ENCODE measurements around the gene SRSF10.
"Not testable (repeated sequence)": the region's sequence is repeated elsewhere in the genome, so short reads cannot be mapped to it uniquely, and the experiment has no call there.

The SRSF10 gene

DNA sequence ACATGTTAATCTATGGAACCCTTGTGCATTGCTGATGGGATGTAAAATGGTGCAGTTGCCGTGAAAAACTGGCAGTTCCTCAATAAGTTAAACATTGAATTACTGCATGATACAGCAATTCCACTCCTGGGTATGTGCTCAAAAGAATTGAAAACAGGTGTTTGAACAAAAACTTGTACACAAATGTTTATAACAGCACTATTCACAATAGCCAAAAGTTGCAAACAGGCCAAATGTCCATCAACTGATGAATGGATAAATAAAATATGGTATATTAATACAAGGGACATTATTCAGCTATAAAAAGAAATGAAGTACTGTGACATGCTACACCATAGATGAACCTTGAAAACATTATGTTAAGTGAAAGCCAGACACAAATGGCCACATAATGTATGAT, 17.7 kb upstream of the SRSF10 start:
- no peak for ATAC-seq
- TF ChIP-seq, protein P1, sequence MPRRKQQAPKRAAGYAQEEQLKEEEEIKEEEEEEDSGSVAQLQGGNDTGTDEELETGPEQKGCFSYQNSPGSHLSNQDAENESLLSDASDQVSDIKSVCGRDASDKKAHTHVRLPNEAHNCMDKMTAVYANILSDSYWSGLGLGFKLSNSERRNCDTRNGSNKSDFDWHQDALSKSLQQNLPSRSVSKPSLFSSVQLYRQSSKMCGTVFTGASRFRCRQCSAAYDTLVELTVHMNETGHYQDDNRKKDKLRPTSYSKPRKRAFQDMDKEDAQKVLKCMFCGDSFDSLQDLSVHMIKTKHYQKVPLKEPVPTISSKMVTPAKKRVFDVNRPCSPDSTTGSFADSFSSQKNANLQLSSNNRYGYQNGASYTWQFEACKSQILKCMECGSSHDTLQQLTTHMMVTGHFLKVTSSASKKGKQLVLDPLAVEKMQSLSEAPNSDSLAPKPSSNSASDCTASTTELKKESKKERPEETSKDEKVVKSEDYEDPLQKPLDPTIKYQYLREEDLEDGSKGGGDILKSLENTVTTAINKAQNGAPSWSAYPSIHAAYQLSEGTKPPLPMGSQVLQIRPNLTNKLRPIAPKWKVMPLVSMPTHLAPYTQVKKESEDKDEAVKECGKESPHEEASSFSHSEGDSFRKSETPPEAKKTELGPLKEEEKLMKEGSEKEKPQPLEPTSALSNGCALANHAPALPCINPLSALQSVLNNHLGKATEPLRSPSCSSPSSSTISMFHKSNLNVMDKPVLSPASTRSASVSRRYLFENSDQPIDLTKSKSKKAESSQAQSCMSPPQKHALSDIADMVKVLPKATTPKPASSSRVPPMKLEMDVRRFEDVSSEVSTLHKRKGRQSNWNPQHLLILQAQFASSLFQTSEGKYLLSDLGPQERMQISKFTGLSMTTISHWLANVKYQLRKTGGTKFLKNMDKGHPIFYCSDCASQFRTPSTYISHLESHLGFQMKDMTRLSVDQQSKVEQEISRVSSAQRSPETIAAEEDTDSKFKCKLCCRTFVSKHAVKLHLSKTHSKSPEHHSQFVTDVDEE (CRISPR knock-in tag; IDR thresholded peaks at IDR 0.05), result no peak

DNA sequence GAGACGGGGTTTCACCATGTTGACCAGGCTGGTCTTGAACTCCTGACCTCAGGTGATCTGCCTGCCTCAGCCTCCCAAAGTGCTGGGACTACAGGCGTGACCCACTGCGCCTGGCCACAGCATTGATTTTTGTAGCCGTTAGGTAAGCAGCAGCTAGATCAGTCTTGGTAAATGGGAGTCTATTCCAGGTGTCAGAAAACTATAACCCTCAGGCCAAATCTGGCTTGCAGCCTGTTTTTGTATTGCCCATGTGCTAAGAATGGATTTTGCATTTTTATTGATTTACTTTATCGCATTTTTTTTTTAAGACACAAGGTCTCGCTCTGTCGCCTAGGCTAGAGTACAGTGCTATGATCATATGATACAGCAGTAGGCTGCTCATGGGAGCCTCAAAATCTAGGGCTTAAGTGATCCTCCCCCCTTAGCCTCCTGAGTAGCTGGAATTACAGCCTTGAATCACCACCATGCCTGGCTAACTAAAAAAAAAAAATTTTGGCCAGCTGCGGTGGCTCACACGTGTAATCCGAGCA, 16.6 kb upstream of the SRSF10 start:
- no peak for ATAC-seq
- TF ChIP-seq PPARA (CRISPR knock-in tag; IDR thresholded peaks at IDR 0.05; ENCODE audit: borderline replicate concordance), result no peak
- TF ChIP-seq ESRRG (CRISPR knock-in tag; IDR thresholded peaks at IDR 0.05), result no peak
- TF ChIP-seq ZNF8 (CRISPR knock-in tag; IDR thresholded peaks at IDR 0.05), result no peak
- TF ChIP-seq SNAI2 (CRISPR knock-in tag; IDR thresholded peaks at IDR 0.05), result no peak
- TF ChIP-seq BACH2 (CRISPR knock-in tag; IDR thresholded peaks at IDR 0.05; ENCODE audit: borderline replicate concordance), result no peak
- TF ChIP-seq ZFP3 (CRISPR knock-in tag; IDR thresholded peaks at IDR 0.05), result no peak

DNA sequence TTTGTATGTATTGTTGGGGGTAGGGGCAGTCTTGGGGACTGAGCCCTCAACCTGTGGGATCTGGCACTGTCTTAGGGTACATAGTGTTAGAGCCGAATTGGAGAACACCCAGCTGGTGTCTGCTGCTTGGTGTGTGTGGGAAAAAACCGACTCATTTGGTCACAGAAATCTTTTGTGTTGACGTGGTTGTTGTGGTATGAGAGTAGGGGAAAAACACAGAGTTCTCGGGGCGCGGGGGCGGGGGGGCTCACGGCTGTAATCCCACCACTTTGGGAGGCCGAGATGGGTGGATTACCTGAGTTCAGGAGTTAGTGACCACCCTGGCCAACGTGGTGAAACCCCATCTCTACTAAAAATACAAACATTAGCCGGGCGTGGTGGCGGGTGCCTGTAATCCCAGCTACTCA, 15.3 kb upstream of the SRSF10 start:
- TF ChIP-seq, protein P2, sequence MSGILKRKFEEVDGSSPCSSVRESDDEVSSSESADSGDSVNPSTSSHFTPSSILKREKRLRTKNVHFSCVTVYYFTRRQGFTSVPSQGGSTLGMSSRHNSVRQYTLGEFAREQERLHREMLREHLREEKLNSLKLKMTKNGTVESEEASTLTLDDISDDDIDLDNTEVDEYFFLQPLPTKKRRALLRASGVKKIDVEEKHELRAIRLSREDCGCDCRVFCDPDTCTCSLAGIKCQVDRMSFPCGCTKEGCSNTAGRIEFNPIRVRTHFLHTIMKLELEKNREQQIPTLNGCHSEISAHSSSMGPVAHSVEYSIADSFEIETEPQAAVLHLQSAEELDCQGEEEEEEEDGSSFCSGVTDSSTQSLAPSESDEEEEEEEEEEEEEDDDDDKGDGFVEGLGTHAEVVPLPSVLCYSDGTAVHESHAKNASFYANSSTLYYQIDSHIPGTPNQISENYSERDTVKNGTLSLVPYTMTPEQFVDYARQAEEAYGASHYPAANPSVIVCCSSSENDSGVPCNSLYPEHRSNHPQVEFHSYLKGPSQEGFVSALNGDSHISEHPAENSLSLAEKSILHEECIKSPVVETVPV (CRISPR knock-in tag; IDR thresholded peaks at IDR 0.05), result no peak
- TF ChIP-seq OSR1 (CRISPR knock-in tag; IDR thresholded peaks at IDR 0.05) (no peak), ZNF565 (CRISPR knock-in tag; conservative IDR thresholded peaks at IDR 0.05; ENCODE audit: low read depth) (no peak), ZC3H10 (CRISPR knock-in tag; IDR thresholded peaks at IDR 0.05) (no peak), SNAI2 (CRISPR knock-in tag; IDR thresholded peaks at IDR 0.05) (no peak), ESRRG (CRISPR knock-in tag; IDR thresholded peaks at IDR 0.05) (no peak)
- TF ChIP-seq, protein P3, sequence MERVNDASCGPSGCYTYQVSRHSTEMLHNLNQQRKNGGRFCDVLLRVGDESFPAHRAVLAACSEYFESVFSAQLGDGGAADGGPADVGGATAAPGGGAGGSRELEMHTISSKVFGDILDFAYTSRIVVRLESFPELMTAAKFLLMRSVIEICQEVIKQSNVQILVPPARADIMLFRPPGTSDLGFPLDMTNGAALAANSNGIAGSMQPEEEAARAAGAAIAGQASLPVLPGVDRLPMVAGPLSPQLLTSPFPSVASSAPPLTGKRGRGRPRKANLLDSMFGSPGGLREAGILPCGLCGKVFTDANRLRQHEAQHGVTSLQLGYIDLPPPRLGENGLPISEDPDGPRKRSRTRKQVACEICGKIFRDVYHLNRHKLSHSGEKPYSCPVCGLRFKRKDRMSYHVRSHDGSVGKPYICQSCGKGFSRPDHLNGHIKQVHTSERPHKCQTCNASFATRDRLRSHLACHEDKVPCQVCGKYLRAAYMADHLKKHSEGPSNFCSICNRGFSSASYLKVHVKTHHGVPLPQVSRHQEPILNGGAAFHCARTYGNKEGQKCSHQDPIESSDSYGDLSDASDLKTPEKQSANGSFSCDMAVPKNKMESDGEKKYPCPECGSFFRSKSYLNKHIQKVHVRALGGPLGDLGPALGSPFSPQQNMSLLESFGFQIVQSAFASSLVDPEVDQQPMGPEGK (CRISPR knock-in tag; IDR thresholded peaks at IDR 0.05; ENCODE audit: borderline replicate concordance), result no peak
- TF ChIP-seq, protein P4, sequence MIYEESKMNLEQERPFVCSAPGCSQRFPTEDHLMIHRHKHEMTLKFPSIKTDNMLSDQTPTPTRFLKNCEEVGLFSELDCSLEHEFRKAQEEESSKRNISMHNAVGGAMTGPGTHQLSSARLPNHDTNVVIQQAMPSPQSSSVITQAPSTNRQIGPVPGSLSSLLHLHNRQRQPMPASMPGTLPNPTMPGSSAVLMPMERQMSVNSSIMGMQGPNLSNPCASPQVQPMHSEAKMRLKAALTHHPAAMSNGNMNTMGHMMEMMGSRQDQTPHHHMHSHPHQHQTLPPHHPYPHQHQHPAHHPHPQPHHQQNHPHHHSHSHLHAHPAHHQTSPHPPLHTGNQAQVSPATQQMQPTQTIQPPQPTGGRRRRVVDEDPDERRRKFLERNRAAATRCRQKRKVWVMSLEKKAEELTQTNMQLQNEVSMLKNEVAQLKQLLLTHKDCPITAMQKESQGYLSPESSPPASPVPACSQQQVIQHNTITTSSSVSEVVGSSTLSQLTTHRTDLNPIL (CRISPR knock-in tag; IDR thresholded peaks at IDR 0.05; ENCODE audit: low read depth), result no peak
- no peak for ATAC-seq

DNA sequence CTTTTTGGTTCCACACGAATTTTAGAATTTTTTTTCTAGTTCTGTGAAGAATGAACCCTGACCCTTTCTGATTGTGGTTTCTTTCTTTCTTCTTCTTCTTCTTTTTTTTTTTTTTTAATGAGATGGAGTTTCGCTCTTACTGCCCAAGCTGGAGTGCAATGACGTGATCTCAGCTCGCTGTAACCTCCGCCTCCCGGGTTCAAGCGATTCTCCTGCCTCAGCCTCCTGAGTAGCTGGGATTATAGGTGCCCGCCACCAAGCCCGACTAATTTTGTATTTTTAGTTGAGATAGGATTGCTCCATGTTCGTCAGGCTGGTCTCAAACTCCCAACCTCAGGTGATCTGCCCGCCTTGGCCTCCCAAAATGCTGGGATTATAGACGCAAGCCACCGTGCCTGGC, 11.9 kb upstream of the SRSF10 start:
- ATAC-seq, result not testable (repeated sequence)

DNA sequence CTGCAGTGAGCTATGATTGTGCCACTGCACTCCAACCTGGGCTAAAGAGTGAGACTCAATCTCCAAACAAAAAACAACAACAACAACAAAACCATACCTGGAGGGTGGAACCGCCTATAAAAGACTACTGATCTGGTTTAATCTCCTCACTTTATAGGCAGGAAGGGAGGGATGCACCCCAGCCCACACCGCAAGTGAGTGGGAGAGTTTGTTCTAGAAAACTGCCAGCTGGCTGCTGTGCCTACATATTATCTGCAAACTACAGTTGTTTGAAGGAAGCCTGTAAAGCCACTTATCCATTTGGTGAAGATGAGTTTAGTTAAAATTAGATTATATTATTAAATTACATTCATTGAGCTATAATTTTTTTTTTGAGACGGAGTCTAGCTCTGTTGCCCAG, 9.1 kb upstream of the SRSF10 start:
- no peak for ATAC-seq
- TF ChIP-seq ZFP30 (CRISPR knock-in tag; IDR thresholded peaks at IDR 0.05), result no peak
- no peak for TF ChIP-seq ESRRG (CRISPR knock-in tag; IDR thresholded peaks at IDR 0.05)
- TF ChIP-seq CSDC2 (CRISPR knock-in tag; IDR thresholded peaks at IDR 0.05), result no peak
- TF ChIP-seq TCF4 (CRISPR knock-in tag; IDR thresholded peaks at IDR 0.05; ENCODE audit: borderline replicate concordance), result no peak
- no peak for TF ChIP-seq BACH2 (CRISPR knock-in tag; IDR thresholded peaks at IDR 0.05; ENCODE audit: borderline replicate concordance)
- no peak for TF ChIP-seq ARNTL (CRISPR knock-in tag; IDR thresholded peaks at IDR 0.05; ENCODE audit: borderline replicate concordance, low read depth)
- no peak for TF ChIP-seq ZNF70 (CRISPR knock-in tag; IDR thresholded peaks at IDR 0.05)
- no peak for TF ChIP-seq ZNF8 (CRISPR knock-in tag; IDR thresholded peaks at IDR 0.05)
- TF ChIP-seq, protein P4 (CRISPR knock-in tag; IDR thresholded peaks at IDR 0.05; ENCODE audit: low read depth), result no peak
- TF ChIP-seq PPARA (CRISPR knock-in tag; IDR thresholded peaks at IDR 0.05; ENCODE audit: borderline replicate concordance), result no peak
- TF ChIP-seq, protein P1 (CRISPR knock-in tag; IDR thresholded peaks at IDR 0.05), result no peak
- TF ChIP-seq, protein P2 (CRISPR knock-in tag; IDR thresholded peaks at IDR 0.05), result no peak
